Astrocyte (in vitro differentiated cells and primary cell): ENCODE data around the gene NKAPL.

Experiments
- EZH2 ChIP-seq: IDR thresholded peaks from 2 replicates; pipeline ENCODE4 v1.6.1; 2012; ENCODE audit warnings: mild to moderate bottlenecking, low read length, inconsistent platforms; ENCODE audit not compliant: insufficient read depth
- TF ChIP-seq, protein P1 (sequence below): IDR thresholded peaks from 2 replicates; pipeline ENCODE4 v1.5.1; 2011; ENCODE audit warnings: low read depth, mild to moderate bottlenecking, inconsistent platforms, low read length, moderate library complexity; ENCODE audit not compliant: insufficient read depth

DNA sequence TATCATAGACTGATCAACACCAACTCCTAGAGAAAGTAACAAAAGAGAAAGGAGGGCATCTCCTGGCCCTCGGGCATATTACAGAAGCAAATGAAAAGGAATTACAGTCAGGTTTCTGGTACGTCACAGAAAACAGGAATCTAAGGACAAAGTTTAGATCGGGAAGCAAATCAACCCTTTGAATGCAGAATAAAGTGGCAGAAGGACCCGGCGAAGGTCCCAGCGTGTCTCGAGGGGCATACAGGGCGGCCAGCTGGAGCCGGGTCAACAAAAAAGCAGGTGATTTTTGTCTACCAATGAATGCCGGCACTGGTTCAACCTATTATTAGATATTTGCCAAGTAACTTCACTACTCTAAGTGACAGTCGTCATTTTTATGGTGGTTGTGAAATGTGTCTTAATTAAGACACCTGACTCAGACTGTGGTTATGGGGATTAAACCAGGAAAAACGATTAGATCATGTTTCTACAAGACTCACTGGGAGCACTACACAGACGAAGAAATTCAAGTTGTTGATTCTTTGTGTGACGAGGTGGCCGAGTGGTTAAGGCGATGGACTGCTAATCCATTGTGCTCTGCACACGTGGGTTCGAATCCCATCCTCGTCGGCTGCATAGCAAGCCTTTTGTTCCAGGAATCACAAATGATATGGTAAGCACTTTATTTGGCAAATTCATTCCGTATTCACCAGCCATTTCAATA is 46.4 kb upstream of the NKAPL start:
- TF ChIP-seq, protein P1, sequence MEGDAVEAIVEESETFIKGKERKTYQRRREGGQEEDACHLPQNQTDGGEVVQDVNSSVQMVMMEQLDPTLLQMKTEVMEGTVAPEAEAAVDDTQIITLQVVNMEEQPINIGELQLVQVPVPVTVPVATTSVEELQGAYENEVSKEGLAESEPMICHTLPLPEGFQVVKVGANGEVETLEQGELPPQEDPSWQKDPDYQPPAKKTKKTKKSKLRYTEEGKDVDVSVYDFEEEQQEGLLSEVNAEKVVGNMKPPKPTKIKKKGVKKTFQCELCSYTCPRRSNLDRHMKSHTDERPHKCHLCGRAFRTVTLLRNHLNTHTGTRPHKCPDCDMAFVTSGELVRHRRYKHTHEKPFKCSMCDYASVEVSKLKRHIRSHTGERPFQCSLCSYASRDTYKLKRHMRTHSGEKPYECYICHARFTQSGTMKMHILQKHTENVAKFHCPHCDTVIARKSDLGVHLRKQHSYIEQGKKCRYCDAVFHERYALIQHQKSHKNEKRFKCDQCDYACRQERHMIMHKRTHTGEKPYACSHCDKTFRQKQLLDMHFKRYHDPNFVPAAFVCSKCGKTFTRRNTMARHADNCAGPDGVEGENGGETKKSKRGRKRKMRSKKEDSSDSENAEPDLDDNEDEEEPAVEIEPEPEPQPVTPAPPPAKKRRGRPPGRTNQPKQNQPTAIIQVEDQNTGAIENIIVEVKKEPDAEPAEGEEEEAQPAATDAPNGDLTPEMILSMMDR, result peak; percentile 17
- no peak for TF ChIP-seq EZH2
